Activated CD4-positive, alpha-beta T cell treated with anti-CD3 and anti-CD28 coated beads, Interleukin-2, amount 50 U/mL, for 24 hours (primary cell): ENCODE results near the gene ABAT.
A peak's percentile ranks its signal among the peaks of the same experiment; 100 is the strongest.

Source experiments
- DNase-seq, 2 donors: peaks; one replicate each; pipeline ENCODE4 v3.0.0-alpha.2; 2020; ENCODE audit warnings: low read depth in 1 of 2, low spot score in 1 of 2

Gene ABAT

GRCh38 chr16:8674413-8675022, at the start of gene ABAT:
ABAT (plus strand) TSS chr16:8674617; CDS start chr16:8735740, 61,123 bp downstream.
- peak; percentile 72 to 79 for DNase-seq

- DNase-seq, result no peak
Observed at GRCh38 chr16:8625491-8626087, 48.8 kb upstream of the ABAT start.

GRCh38 chr16:8626946-8627345, 47.5 kb upstream of the ABAT start:
- DNase-seq, result no peak

GRCh38 chr16:8627456-8627855, 47.0 kb upstream of the ABAT start:
- DNase-seq, result no peak

GRCh38 chr16:8628981-8629725, 45.3 kb upstream of the ABAT start:
- no peak for DNase-seq

- DNase-seq, result no peak
Observed at GRCh38 chr16:8630255-8630953, 44.0 kb upstream of the ABAT start.

GRCh38 chr16:8631373-8631772, 43.0 kb upstream of the ABAT start:
- DNase-seq, result no peak

GRCh38 chr16:8631818-8632465, 42.5 kb upstream of the ABAT start:
- no peak for DNase-seq

- DNase-seq, result no peak
Observed at GRCh38 chr16:8632675-8633182, 41.7 kb upstream of the ABAT start.

GRCh38 chr16:8634991-8635736, 39.3 kb upstream of the ABAT start:
- DNase-seq, result no peak

- no peak for DNase-seq
Observed at GRCh38 chr16:8639694-8640093, 34.7 kb upstream of the ABAT start.

- no peak for DNase-seq
Observed at GRCh38 chr16:8641671-8642070, 32.7 kb upstream of the ABAT start.

GRCh38 chr16:8642146-8642545, 32.3 kb upstream of the ABAT start:
- DNase-seq, result no peak

GRCh38 chr16:8644211-8645140, 29.9 kb upstream of the ABAT start:
- DNase-seq, result no peak

- no peak for DNase-seq
Observed at GRCh38 chr16:8645141-8645521, 29.3 kb upstream of the ABAT start.

GRCh38 chr16:8645831-8646230, 28.6 kb upstream of the ABAT start:
- DNase-seq, result no peak

- no peak for DNase-seq
Observed at GRCh38 chr16:8646326-8647053, 27.9 kb upstream of the ABAT start.

- no peak for DNase-seq
Observed at GRCh38 chr16:8647721-8648318, 26.6 kb upstream of the ABAT start.
